OCI-LY7 (cell line): ENCODE results near the gene GPD1L. TPM values are rescaled to one million over a fixed set of nuclear protein-coding genes. Genes with fewer than 3 reads are reported as not detected.

Source experiments
- BruUV-seq: library from RNA; stranded (reverse); fragments of 400-500 nt; replicated peaks from 2 replicates; lab custom pipeline; 2021; lab: Mats Ljungman, UMichigan
- CTCF ChIA-PET: fragments of 300-600 bp; sonication (Branson Sonifier 250); formaldehyde crosslinking; loops from one replicate; lab custom pipeline; 2022; ENCODE audit warnings: antibody characterized with exemption; ENCODE audit not compliant: unreplicated experiment; lab: Charles Lee
- POLR2A ChIA-PET: fragments of 300-600 bp; sonication (Branson Sonifier 250); formaldehyde crosslinking; loops from one replicate; lab custom pipeline; 2022; ENCODE audit warnings: antibody characterized with exemption; lab: Charles Lee
- DNase-seq: peaks from one replicate; pipeline ENCODE4 v3.0.0-alpha.2; 2015; ENCODE audit warnings: low spot score
- H2AFZ ChIP-seq: fragments of 200-600 bp; sonication (generic), shearing (Covaris generic); 2 replicates; pipeline ENCODE4 v1.6.1; 2014; ENCODE audit warnings: mild to moderate bottlenecking, antibody characterized with exemption, low read length, moderate library complexity
- H3K27ac ChIP-seq: fragments of 200-600 bp; sonication (generic); 2 replicates; pipeline ENCODE4 v1.5.1; 2014; ENCODE audit warnings: mixed run types, low read depth, mild to moderate bottlenecking, moderate library complexity, low read length, inconsistent platforms; ENCODE audit not compliant: poor library complexity, severe bottlenecking
- H3K36me3 ChIP-seq: fragments of 200-600 bp; sonication (generic); 2 replicates; pipeline ENCODE4 v1.6.1; 2014; ENCODE audit warnings: mild to moderate bottlenecking, antibody characterized with exemption, low read length, moderate library complexity, mixed read lengths; ENCODE audit not compliant: insufficient read depth
- H3K4me1 ChIP-seq: fragments of 200-600 bp; sonication (generic); 2 replicates; pipeline ENCODE4 v1.5.1; 2014; ENCODE audit warnings: mild to moderate bottlenecking, low read length; ENCODE audit not compliant: insufficient read depth, poor library complexity, severe bottlenecking
- H3K4me2 ChIP-seq: fragments of 200-600 bp; sonication (generic); 2 replicates; pipeline ENCODE4 v1.6.1; 2014; ENCODE audit warnings: mild to moderate bottlenecking, low read length
- H3K4me3 ChIP-seq: fragments of 200-600 bp; sonication (generic); 2 replicates; pipeline ENCODE4 v1.5.1; 2014; ENCODE audit warnings: mild to moderate bottlenecking, low read depth, low read length; ENCODE audit not compliant: poor library complexity, severe bottlenecking
- H3K79me2 ChIP-seq: fragments of 200-600 bp; sonication (generic); 2 replicates; pipeline ENCODE4 v1.6.1; 2016; ENCODE audit warnings: low read depth, mild to moderate bottlenecking, low read length, moderate library complexity, mixed read lengths; ENCODE audit not compliant: insufficient read depth
- H3K9me2 ChIP-seq: fragments of 200-600 bp; sonication (generic); 2 replicates; pipeline ENCODE4 v1.6.1; 2016; ENCODE audit warnings: mild to moderate bottlenecking, low read length, mixed read lengths; ENCODE audit not compliant: insufficient read depth
- H3K9me3 ChIP-seq: fragments of 200-600 bp; sonication (generic); 2 replicates; pipeline ENCODE4 v1.6.1; 2014; ENCODE audit warnings: mild to moderate bottlenecking, mixed run types, low read length, mixed read lengths
- H4K20me1 ChIP-seq: fragments of 200-600 bp; sonication (generic); 2 replicates; pipeline ENCODE4 v1.6.1; 2014; ENCODE audit warnings: mild to moderate bottlenecking, antibody characterized with exemption, low read length, moderate library complexity, mixed read lengths; ENCODE audit not compliant: insufficient read depth
- CTCF ChIP-seq: fragments of 200-600 bp; sonication (generic); conservative IDR thresholded peaks from 2 replicates; pipeline ENCODE4 v1.5.1; 2014; ENCODE audit warnings: mild to moderate bottlenecking, antibody characterized with exemption, low read length, moderate library complexity, mixed read lengths
- EZH2phosphoT487 ChIP-seq: fragments of 200-600 bp; sonication (generic); IDR thresholded peaks from 2 replicates; pipeline ENCODE4 v1.6.1; 2018; ENCODE audit warnings: low read depth, borderline replicate concordance, mild to moderate bottlenecking, mixed run types, antibody characterized with exemption, low read length, moderate library complexity, mixed read lengths
- intact Hi-C: fragments of 100-400 bp; cut with micrococcal nuclease; formaldehyde crosslinking; loops from one replicate; pipeline ENCODE4 v1.10.0; 2022; ENCODE audit not compliant: unreplicated experiment
- total RNA-seq, 2 experiments: library from RNA; depleted of rRNA in 1 of 2; stranded (reverse); fragments of >200 nt in 1 of 2; shearing (Covaris generic) in 1 of 2; gene quantifications; 2 replicates each; pipeline ENCODE4 v1.2.3, GENCODE V29; 2014 to 2022

Gene GPD1L
- total RNA-seq, 2 experiments from 2014 or later = 27.5 to 29.2 TPM

GRCh38 chr3:32146746-32147211, 40.4 kb downstream of the GPD1L start:
- peak; percentile 46 for DNase-seq
- Histone ChIP-seq H4K20me1 (no peaks in the 10 kb centered on the region), H3K79me2 (no peaks in the 10 kb centered on the region), H3K4me3 (no peak overlapping the region), H3K36me3 (peaks cover 64% of the 10 kb centered on the region), H2AFZ (peak overlapping the region; percentile 32; the same call in 1 of the 2 replicates), H3K9me2 (no peaks in the 10 kb centered on the region), H3K4me1 (peaks cover 35% of the 10 kb centered on the region), H3K9me3 (no peaks in the 10 kb centered on the region), H3K27ac (peak overlapping the region; percentile 35), H3K4me2 (peak overlapping the region; percentile 56)
- BruUV-seq = no TSS peak
- intact Hi-C loops = loop anchor here (10.0 kb wide), 1 partner anchor 612 kb away; the partner anchor contains the start of gene STT3B
- CTCF ChIA-PET = no interaction called here
- TF ChIP-seq CTCF (no peak), EZH2phosphoT487 (no peak)
- POLR2A ChIA-PET = no interaction called here

GRCh38 chr3:32147509-32147908, 41.1 kb downstream of the GPD1L start:
- no peaks in the 10 kb centered on the region for H3K9me3 ChIP-seq
- no peaks in the 10 kb centered on the region for H3K9me2 ChIP-seq
- BruUV-seq = no TSS peak
- ChIA-PET POLR2A (interaction anchor here (0.8 kb wide), 1 partner anchor 12 kb away, joined by 3 read pairs; no protein-coding TSS in a partner anchor), CTCF (no interaction called here)
- no peak overlapping the region for H3K4me3 ChIP-seq
- H3K36me3 ChIP-seq = peaks cover 65% of the 10 kb centered on the region
- H4K20me1 ChIP-seq = no peaks in the 10 kb centered on the region
- no peaks in the 10 kb centered on the region for H3K79me2 ChIP-seq
- H3K4me2 ChIP-seq = no peak overlapping the region
- DNase-seq = no peak
- intact Hi-C loops = loop anchor here (10.0 kb wide), 1 partner anchor 613 kb away; the partner anchor contains the start of gene STT3B
- no peak overlapping the region for H2AFZ ChIP-seq
- peaks cover 35% of the 10 kb centered on the region for H3K4me1 ChIP-seq
- H3K27ac ChIP-seq = no peak overlapping the region
- TF ChIP-seq EZH2phosphoT487 (no peak), CTCF (no peak)

GRCh38 chr3:32147933-32148332, 41.5 kb downstream of the GPD1L start:
- peaks cover 35% of the 10 kb centered on the region for H3K4me1 ChIP-seq
- BruUV-seq = no TSS peak
- POLR2A ChIA-PET = interaction anchor here (0.8 to 1.2 kb wide), 2 partner anchors 12 to 93 kb away, joined by 3 read pairs; no protein-coding TSS in a partner anchor
- peaks cover 68% of the 10 kb centered on the region for H3K36me3 ChIP-seq
- no peaks in the 10 kb centered on the region for H4K20me1 ChIP-seq
- H3K4me3 ChIP-seq = no peak overlapping the region
- no peak overlapping the region for H2AFZ ChIP-seq
- no peaks in the 10 kb centered on the region for H3K79me2 ChIP-seq
- no peak overlapping the region for H3K27ac ChIP-seq
- CTCF ChIA-PET = interaction anchor here (0.6 kb wide), 1 partner anchor 34 kb away, joined by 3 read pairs; no protein-coding TSS in a partner anchor
- no peaks in the 10 kb centered on the region for H3K9me2 ChIP-seq
- H3K9me3 ChIP-seq = no peaks in the 10 kb centered on the region
- TF ChIP-seq CTCF (peak; percentile 69), EZH2phosphoT487 (no peak)
- peak; percentile 16 for DNase-seq
- H3K4me2 ChIP-seq = no peak overlapping the region
- intact Hi-C loops = loop anchor here (10.0 kb wide), 1 partner anchor 613 kb away; the partner anchor contains the start of gene STT3B
